ENCODE results near the gene THAP8. TPM values are rescaled to one million over a fixed set of nuclear protein-coding genes. Genes with fewer than 3 reads are reported as not detected.

The THAP8 gene
- polyA plus RNA-seq, 2 of the 4 experiments (the other 2 are of a cell fraction) = 3.1 to 7.5 TPM

- H3K4me3 ChIP-seq = peak within 1 kb of the TSS; percentile 79
- no peaks in the 10 kb centered on the region for H3K9me3 ChIP-seq
- peaks cover 26% of the 10 kb centered on the region for H3K4me1 ChIP-seq
- 2% methylated on average over 82 of the region's 97 CpGs for WGBS (ENCODE audit: missing lambda C conversion rate)
- DNase-seq (ENCODE audit: low read depth in 1 of 2, low spot score in 1 of 2) (peak; percentile 98 to 100), ATAC-seq (peak; percentile 90 to 93), FAIRE-seq (peak; percentile 100)
- CTCF ChIA-PET = interaction anchor here (1.1 to 4.9 kb wide), 18 partner anchors 8 to 175 kb away, joined by 3 to 15 read pairs (median 4); no protein-coding TSS in a partner anchor
- H3K4me2 ChIP-seq = peak within 1 kb of the TSS; percentile 83
- POLR2A ChIA-PET = interaction anchor here (2.4 kb wide), 1 partner anchor 14 kb away, joined by 11 read pairs; the partner anchor contains the start of gene SYNE4
- H3K27ac ChIP-seq = peak within 1 kb of the TSS; percentile 88 to 90
- peak; percentile 66; the same call in 1 of the 2 replicates for TF ChIP-seq PHF8 (IDR thresholded peaks at IDR 0.05; ENCODE audit: borderline replicate concordance, low read depth)
- no peak for TF ChIP-seq HES2 (IDR thresholded peaks at IDR 0.05)
- TF ChIP-seq, protein P1, sequence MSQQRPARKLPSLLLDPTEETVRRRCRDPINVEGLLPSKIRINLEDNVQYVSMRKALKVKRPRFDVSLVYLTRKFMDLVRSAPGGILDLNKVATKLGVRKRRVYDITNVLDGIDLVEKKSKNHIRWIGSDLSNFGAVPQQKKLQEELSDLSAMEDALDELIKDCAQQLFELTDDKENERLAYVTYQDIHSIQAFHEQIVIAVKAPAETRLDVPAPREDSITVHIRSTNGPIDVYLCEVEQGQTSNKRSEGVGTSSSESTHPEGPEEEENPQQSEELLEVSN (IDR thresholded peaks at IDR 0.05; ENCODE audit: borderline replicate concordance, low read depth) = peak; percentile 91
- TF ChIP-seq EP300 (IDR thresholded peaks at IDR 0.05) = no peak
- 0 out of 2 replicates have a peak, but pooled peaks have one; percentile 62 for TF ChIP-seq HMGXB4 (CRISPR knock-in tag; IDR thresholded peaks at IDR 0.05; ENCODE audit: borderline replicate concordance)
- no peak for TF ChIP-seq CHD4 (IDR thresholded peaks at IDR 0.05; ENCODE audit: borderline replicate concordance)
- TF ChIP-seq HEYL (CRISPR knock-in tag; IDR thresholded peaks at IDR 0.05) = no peak
- no peak for TF ChIP-seq MAFK (IDR thresholded peaks at IDR 0.05; ENCODE audit: partially characterized antibody)
- TF ChIP-seq FOSB (CRISPR knock-in tag; IDR thresholded peaks at IDR 0.05) = no peak
- TF ChIP-seq CEBPB (IDR thresholded peaks at IDR 0.05) = peak; percentile 79 to 95; a peak in 3 of 4 replicates
- TF ChIP-seq ZFP36 (IDR thresholded peaks at IDR 0.05; ENCODE audit: borderline replicate concordance, partially characterized antibody) = no peak
- no peak for TF ChIP-seq EHF (CRISPR knock-in tag; IDR thresholded peaks at IDR 0.05)
- no peak for TF ChIP-seq SREBF2 (IDR thresholded peaks at IDR 0.05)
- no peak for TF ChIP-seq NPAS2 (CRISPR knock-in tag; IDR thresholded peaks at IDR 0.05; ENCODE audit: borderline replicate concordance)
- no peak for TF ChIP-seq RCOR1 (IDR thresholded peaks at IDR 0.05; ENCODE audit: low read depth, low read length)
- TF ChIP-seq, protein P2, sequence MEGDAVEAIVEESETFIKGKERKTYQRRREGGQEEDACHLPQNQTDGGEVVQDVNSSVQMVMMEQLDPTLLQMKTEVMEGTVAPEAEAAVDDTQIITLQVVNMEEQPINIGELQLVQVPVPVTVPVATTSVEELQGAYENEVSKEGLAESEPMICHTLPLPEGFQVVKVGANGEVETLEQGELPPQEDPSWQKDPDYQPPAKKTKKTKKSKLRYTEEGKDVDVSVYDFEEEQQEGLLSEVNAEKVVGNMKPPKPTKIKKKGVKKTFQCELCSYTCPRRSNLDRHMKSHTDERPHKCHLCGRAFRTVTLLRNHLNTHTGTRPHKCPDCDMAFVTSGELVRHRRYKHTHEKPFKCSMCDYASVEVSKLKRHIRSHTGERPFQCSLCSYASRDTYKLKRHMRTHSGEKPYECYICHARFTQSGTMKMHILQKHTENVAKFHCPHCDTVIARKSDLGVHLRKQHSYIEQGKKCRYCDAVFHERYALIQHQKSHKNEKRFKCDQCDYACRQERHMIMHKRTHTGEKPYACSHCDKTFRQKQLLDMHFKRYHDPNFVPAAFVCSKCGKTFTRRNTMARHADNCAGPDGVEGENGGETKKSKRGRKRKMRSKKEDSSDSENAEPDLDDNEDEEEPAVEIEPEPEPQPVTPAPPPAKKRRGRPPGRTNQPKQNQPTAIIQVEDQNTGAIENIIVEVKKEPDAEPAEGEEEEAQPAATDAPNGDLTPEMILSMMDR (IDR thresholded peaks at IDR 0.05) = 0 out of 3 replicates have a peak, but pooled peaks have one; percentile 8
- TF ChIP-seq RARB (CRISPR knock-in tag; IDR thresholded peaks at IDR 0.05) = no peak
- TF ChIP-seq EHMT2 (IDR thresholded peaks at IDR 0.05; ENCODE audit: low read depth) = no peak
- peak; percentile 68; the same call in 1 of the 2 replicates for TF ChIP-seq HOXB5 (CRISPR knock-in tag; IDR thresholded peaks at IDR 0.05)
- TF ChIP-seq, protein P3, sequence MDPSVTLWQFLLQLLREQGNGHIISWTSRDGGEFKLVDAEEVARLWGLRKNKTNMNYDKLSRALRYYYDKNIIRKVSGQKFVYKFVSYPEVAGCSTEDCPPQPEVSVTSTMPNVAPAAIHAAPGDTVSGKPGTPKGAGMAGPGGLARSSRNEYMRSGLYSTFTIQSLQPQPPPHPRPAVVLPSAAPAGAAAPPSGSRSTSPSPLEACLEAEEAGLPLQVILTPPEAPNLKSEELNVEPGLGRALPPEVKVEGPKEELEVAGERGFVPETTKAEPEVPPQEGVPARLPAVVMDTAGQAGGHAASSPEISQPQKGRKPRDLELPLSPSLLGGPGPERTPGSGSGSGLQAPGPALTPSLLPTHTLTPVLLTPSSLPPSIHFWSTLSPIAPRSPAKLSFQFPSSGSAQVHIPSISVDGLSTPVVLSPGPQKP (IDR thresholded peaks at IDR 0.05; ENCODE audit: low read depth, low read length) = no peak
- no peak for TF ChIP-seq SMC3 (IDR thresholded peaks at IDR 0.05)
- no peak for TF ChIP-seq TP53 (CRISPR knock-in tag; IDR thresholded peaks at IDR 0.05)
- peak; percentile 69; the same call in 1 of the 2 replicates for TF ChIP-seq HOXB13 (CRISPR knock-in tag; IDR thresholded peaks at IDR 0.05; ENCODE audit: low read depth)
- TF ChIP-seq, protein P4, sequence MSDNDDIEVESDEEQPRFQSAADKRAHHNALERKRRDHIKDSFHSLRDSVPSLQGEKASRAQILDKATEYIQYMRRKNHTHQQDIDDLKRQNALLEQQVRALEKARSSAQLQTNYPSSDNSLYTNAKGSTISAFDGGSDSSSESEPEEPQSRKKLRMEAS (IDR thresholded peaks at IDR 0.05) = peak; percentile 94; the same call in 1 of the 2 replicates
- peak; percentile 42; the same call in 1 of the 2 replicates for TF ChIP-seq KDM5A (IDR thresholded peaks at IDR 0.05)
- peak; percentile 62; the same call in 1 of the 2 replicates for TF ChIP-seq RFX5 (IDR thresholded peaks at IDR 0.05)
- TF ChIP-seq GATA3 (IDR thresholded peaks at IDR 0.05; ENCODE audit: borderline replicate concordance) = peak; percentile 32; the same call in 1 of the 2 replicates
- peak; percentile 93 for TF ChIP-seq BCL3 (IDR thresholded peaks at IDR 0.05)
These were observed 58.8 kb downstream of the THAP8 start, which contains the start of gene SDHAF1 for GRCh38 chr19:35995048-35995993. Gene SDHAF1, plus strand, starts transcription at chr19:35995188. Its CDS starts 87 bp downstream, at chr19:35995275.

Data from A549 (cell line).